ENCODE data around the gene NBEA.

The NBEA gene

GRCh38 chr13:35179920-35180663, 238.0 kb downstream of the NBEA start:
- no peak for DNase-seq

DNA sequence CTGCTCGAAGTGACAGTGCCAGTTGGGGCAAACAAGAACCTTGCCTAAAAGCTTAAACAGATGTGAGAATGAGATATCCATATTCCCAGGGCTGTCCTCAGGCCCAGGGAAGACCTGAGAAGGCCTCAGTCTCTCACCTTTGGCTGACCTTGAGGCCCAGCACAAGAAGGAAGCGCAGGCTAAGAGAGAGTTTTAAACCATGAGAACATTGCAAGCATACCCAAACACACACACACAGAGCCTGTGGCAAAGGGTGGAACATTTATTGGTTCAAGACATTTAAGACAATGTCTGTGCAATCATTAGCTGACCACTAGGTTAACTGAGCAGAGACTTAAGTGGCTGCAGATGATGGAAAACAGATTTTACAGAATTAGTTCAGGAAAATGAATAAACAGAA, 248.2 kb downstream of the NBEA start:
- no peak for DNase-seq

GRCh38 chr13:35191883-35192282, 249.8 kb downstream of the NBEA start:
- no peak for DNase-seq

DNA sequence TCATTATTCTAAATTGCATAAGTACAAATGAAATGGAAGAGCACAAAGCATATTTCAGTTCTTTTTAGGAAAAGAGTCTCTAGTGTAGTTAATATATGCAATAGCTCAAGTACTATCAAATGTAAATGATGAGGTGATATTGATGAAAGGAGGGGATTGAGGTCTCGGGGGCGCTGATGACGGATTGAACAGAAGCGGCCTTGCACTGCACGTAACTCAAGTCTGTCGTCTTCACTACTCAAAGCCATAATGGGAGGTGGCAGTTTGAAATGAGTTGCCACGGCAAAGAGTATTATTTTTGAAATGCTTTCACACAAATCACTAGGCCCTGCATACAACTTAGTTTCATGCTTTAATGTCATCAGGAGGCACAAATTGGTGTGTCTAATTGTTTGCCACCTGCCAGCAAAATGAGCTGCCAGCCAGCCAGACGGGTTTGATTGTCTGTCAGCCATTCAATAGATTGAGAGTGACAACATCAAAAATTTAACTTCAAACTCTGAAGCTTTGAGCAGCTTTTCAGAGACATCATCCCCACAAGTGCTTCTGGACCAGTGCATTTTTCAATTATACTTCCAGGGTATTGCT, 256.6 kb downstream of the NBEA start:
- no peak for DNase-seq

DNA sequence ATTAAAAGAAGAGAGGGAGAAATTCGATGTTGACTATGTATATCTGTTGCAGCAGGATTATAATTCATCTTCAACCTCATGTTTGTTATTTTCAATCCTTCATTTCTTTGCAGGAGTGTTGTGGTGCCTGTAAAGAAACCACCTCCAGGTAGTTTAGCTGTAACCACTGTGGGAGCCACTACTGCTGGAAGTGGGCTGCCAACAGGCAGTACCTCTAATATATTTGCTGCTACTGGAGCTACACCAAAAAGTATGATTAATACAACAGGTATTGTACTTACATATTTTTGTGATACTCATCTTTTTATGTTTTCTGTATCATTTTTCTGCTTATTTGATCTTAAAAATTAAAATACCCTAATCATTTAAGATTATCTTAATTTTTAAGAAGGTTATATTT, 266.5 kb downstream of the NBEA start:
- no peak for DNase-seq

- DNase-seq: no peak
Observed at GRCh38 chr13:35210261-35210660, 268.2 kb downstream of the NBEA start.

- no peak for DNase-seq
Observed at GRCh38 chr13:35211949-35212348, 269.9 kb downstream of the NBEA start.

DNA sequence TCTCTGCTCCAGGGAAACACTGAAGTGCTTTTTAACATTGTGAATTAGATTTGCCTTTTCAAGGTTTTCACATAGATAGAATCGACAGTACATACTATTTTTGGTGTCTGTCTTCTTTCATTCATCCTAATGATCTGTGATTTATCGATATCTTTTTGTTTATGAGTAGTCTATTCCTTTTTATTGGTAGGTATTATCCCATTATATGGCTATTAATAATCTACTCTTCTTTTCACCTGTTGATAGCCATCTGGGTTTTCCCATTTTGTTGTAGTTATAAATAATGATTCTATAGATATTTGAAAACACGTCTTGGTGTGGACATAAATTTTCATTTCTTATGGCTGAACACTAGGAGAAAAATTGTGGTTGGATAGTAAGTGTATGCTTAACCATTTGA, 271.8 kb downstream of the NBEA start:
- DNase-seq: no peak

DNA sequence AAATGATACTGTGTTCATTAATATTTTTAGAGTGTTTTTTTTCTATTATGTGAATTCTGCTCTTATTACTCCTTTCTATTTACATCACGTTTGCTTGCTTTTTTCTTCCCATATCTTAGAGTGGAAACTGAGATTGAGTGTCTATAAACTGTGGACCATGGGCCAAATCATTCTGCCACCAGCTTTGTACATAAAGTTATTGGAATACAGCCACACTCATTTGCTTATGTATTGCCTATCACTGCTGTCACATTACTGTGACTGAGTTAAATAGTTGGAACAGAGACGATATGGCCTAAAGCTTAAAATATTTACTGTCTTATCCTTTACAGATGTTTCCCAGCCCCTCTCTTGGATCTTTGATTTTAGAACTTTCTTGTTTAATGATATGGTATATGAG, 274.1 kb downstream of the NBEA start:
- DNase-seq: no peak

- DNase-seq: no peak
Observed at GRCh38 chr13:35219021-35219420, 277.0 kb downstream of the NBEA start.

- no peak for DNase-seq
Observed at GRCh38 chr13:35225159-35225558, 283.1 kb downstream of the NBEA start.

GRCh38 chr13:35225582-35225981, 283.5 kb downstream of the NBEA start:
- DNase-seq: no peak

GRCh38 chr13:35228536-35228935, 286.5 kb downstream of the NBEA start:
- no peak for DNase-seq

GRCh38 chr13:35231426-35231825, 289.4 kb downstream of the NBEA start:
- DNase-seq: no peak

DNA sequence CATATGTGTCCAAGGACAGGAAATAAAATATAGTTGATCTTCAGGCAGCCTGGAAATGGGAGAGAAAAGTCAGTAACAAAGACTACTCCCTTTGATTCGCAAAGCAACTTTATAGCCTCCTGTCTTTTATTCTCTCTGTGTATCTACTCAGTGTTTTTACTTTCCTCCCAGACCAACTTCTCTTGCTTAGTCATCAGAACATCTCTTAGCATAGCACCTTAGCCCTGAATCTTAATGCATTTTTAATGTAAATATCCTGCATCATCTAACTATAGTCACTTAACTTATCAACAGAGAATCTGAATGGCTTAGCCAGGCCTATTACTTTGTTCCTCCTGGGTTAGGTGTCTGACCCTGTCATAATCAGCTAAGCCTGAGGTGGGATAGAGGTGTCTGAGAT, 296.2 kb downstream of the NBEA start:
- DNase-seq: no peak

DNA sequence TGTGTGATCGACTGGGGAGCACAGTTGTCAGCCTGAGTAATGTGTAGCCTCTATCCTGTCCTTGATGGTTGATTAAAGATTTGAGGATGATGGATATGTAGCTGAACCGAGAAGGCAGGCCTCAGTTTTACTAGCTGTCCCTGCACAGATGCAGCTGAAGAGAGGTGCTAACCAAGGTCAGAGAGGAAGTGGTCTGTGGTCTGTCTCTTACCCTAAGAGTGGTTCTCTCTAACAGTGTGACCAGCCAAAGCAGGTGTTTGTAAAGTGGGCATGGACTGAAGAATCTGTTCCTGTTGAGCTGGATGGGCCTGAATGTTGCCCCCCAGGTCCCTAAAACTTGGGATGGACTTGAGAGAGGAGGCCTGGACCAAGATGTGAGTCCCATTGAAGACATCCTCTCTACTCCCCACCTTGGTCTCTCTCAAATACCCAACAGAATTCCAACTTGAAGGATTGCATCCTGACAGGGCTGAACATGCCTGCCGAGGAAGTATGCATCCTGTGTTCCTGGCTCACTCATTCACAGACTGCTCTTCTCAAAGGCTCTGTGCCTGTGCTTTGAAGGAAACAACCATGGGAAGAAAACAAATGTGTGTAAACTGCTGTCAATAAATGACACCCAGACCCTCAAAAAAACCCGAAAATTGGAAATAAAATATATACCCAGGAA, 310.6 kb downstream of the NBEA start:
- no peak for DNase-seq

DNA sequence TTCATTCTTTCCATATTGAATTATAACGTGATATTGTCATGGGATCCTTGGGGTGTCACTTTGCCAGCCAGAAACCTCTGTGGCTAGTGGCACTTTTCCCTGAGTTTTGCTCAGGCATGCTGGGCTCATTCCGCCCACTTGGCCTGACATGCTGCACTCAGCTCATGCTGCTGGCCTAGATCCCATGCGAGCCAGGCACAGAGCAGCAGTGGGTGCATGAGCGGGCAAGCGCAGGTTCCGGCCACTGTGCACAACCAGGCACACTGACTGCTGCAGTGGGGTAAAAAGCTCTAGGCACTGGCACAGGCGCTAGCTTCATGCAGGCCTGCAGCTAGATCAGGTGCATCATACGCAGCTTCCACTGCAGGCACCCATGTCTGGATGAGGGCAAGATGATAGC, 313.2 kb downstream of the NBEA start:
- no peak for DNase-seq

GRCh38 chr13:35256459-35257148, 314.5 kb downstream of the NBEA start:
- no peak for DNase-seq

DNA sequence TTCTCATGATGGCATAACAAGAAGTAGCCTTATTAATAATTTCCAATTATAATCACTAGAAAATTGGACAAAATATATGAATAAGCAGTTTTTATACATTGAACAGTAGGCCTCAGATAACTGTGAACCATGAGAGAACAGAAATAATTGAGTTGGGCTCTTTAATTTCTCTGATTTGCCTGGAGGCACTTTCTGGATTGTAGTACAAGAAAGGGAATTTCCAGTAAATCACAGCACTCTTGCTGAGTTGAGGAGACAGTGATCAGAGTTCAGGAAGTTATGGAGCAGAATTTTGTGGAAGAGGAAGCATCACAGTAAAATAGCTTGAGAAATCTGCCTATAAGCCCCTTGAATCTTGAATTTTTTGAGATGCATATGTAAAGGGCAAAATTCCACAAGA, 318.2 kb downstream of the NBEA start:
- DNase-seq: no peak

DNA sequence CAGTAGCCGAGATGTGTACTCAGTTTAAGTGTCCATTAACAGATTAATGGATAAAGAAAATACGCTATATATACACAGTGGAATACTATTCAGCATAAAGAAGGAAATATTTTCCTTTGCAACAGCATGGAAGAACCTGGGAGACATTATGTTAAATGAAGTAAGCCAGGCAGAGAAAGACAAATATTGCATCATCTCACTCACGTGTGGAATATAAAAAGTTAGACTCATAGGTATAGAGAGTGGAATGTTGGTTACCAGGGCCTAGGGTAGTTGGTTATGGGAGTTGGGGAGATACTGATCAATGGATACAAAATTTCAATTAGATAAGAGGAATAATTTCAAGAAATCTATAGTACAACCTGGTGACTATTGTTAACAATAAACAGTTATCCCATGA, 324.3 kb downstream of the NBEA start:
- DNase-seq: no peak

GRCh38 chr13:35278917-35279316, 336.8 kb downstream of the NBEA start:
- DNase-seq: no peak

GRCh38 chr13:35279500-35279899, 337.4 kb downstream of the NBEA start:
- no peak for DNase-seq

GRCh38 chr13:35283856-35284255, 341.8 kb downstream of the NBEA start:
- DNase-seq: no peak

GRCh38 chr13:35285677-35286076, 343.6 kb downstream of the NBEA start:
- DNase-seq: no peak
